Measurements from ENCODE around the gene PLXNB3. TPM values are rescaled to one million over a fixed set of nuclear protein-coding genes. Genes with fewer than 3 reads are reported as not detected.

PLXNB3 gene
- total and polyA plus RNA-seq, 2 of the 13 experiments (the other 11 are each of a cell fraction or from before 2014, with no cell fraction given) = 3.0 to 6.9 TPM

- TF ChIP-seq, protein P1, sequence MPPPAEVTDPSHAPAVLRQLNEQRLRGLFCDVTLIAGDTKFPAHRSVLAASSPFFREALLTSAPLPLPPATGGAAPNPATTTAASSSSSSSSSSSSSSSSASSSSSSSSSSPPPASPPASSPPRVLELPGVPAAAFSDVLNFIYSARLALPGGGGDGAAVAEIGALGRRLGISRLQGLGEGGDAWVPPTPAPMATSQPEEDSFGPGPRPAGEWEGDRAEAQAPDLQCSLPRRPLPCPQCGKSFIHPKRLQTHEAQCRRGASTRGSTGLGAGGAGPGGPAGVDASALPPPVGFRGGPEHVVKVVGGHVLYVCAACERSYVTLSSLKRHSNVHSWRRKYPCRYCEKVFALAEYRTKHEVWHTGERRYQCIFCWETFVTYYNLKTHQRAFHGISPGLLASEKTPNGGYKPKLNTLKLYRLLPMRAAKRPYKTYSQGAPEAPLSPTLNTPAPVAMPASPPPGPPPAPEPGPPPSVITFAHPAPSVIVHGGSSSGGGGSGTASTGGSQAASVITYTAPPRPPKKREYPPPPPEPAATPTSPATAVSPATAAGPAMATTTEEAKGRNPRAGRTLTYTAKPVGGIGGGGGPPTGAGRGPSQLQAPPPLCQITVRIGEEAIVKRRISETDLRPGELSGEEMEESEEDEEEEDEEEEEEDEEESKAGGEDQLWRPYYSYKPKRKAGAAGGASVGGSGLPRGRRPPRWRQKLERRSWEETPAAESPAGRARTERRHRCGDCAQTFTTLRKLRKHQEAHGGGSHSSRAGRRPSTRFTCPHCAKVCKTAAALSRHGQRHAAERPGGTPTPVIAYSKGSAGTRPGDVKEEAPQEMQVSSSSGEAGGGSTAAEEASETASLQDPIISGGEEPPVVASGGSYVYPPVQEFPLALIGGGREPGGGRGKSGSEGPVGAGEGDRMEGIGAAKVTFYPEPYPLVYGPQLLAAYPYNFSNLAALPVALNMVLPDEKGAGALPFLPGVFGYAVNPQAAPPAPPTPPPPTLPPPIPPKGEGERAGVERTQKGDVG (CRISPR knock-in tag; IDR thresholded peaks at IDR 0.05; ENCODE audit: borderline replicate concordance) = no peak
- TF ChIP-seq, protein P2, sequence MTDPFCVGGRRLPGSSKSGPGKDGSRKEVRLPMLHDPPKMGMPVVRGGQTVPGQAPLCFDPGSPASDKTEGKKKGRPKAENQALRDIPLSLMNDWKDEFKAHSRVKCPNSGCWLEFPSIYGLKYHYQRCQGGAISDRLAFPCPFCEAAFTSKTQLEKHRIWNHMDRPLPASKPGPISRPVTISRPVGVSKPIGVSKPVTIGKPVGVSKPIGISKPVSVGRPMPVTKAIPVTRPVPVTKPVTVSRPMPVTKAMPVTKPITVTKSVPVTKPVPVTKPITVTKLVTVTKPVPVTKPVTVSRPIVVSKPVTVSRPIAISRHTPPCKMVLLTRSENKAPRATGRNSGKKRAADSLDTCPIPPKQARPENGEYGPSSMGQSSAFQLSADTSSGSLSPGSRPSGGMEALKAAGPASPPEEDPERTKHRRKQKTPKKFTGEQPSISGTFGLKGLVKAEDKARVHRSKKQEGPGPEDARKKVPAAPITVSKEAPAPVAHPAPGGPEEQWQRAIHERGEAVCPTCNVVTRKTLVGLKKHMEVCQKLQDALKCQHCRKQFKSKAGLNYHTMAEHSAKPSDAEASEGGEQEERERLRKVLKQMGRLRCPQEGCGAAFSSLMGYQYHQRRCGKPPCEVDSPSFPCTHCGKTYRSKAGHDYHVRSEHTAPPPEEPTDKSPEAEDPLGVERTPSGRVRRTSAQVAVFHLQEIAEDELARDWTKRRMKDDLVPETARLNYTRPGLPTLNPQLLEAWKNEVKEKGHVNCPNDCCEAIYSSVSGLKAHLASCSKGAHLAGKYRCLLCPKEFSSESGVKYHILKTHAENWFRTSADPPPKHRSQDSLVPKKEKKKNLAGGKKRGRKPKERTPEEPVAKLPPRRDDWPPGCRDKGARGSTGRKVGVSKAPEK (CRISPR knock-in tag; IDR thresholded peaks at IDR 0.05; ENCODE audit: borderline replicate concordance) = no peak
- TF ChIP-seq ZNF136 (CRISPR knock-in tag; IDR thresholded peaks at IDR 0.05; ENCODE audit: low read depth) = no peak
- TF ChIP-seq ZNF605 (CRISPR knock-in tag; IDR thresholded peaks at IDR 0.05) = no peak
- peak; percentile 85 for TF ChIP-seq HDAC1 (CRISPR knock-in tag; IDR thresholded peaks at IDR 0.05)
- TF ChIP-seq PAX8 (CRISPR knock-in tag; IDR thresholded peaks at IDR 0.05; ENCODE audit: borderline replicate concordance) = no peak
- TF ChIP-seq, protein P3, sequence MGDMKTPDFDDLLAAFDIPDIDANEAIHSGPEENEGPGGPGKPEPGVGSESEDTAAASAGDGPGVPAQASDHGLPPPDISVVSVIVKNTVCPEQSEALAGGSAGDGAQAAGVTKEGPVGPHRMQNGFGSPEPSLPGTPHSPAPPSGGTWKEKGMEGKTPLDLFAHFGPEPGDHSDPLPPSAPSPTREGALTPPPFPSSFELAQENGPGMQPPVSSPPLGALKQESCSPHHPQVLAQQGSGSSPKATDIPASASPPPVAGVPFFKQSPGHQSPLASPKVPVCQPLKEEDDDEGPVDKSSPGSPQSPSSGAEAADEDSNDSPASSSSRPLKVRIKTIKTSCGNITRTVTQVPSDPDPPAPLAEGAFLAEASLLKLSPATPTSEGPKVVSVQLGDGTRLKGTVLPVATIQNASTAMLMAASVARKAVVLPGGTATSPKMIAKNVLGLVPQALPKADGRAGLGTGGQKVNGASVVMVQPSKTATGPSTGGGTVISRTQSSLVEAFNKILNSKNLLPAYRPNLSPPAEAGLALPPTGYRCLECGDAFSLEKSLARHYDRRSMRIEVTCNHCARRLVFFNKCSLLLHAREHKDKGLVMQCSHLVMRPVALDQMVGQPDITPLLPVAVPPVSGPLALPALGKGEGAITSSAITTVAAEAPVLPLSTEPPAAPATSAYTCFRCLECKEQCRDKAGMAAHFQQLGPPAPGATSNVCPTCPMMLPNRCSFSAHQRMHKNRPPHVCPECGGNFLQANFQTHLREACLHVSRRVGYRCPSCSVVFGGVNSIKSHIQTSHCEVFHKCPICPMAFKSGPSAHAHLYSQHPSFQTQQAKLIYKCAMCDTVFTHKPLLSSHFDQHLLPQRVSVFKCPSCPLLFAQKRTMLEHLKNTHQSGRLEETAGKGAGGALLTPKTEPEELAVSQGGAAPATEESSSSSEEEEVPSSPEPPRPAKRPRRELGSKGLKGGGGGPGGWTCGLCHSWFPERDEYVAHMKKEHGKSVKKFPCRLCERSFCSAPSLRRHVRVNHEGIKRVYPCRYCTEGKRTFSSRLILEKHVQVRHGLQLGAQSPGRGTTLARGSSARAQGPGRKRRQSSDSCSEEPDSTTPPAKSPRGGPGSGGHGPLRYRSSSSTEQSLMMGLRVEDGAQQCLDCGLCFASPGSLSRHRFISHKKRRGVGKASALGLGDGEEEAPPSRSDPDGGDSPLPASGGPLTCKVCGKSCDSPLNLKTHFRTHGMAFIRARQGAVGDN (CRISPR knock-in tag; IDR thresholded peaks at IDR 0.05) = peak; percentile 65
- TF ChIP-seq AGO2 (optimal IDR thresholded peaks at IDR 0.05; ENCODE audit: low read depth, low read length) = peak; percentile 40
- TF ChIP-seq, protein P4, sequence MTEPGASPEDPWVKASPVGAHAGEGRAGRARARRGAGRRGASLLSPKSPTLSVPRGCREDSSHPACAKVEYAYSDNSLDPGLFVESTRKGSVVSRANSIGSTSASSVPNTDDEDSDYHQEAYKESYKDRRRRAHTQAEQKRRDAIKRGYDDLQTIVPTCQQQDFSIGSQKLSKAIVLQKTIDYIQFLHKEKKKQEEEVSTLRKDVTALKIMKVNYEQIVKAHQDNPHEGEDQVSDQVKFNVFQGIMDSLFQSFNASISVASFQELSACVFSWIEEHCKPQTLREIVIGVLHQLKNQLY (CRISPR knock-in tag; IDR thresholded peaks at IDR 0.05) = no peak
- TF ChIP-seq GFI1 (CRISPR knock-in tag; IDR thresholded peaks at IDR 0.05; ENCODE audit: borderline replicate concordance) = no peak; the same call in 1 of the 2 replicates
- TF ChIP-seq NCOA5 (CRISPR knock-in tag; IDR thresholded peaks at IDR 0.05) = no peak
- TF ChIP-seq ZNF430 (CRISPR knock-in tag; IDR thresholded peaks at IDR 0.05) = no peak
- TF ChIP-seq, protein P5, sequence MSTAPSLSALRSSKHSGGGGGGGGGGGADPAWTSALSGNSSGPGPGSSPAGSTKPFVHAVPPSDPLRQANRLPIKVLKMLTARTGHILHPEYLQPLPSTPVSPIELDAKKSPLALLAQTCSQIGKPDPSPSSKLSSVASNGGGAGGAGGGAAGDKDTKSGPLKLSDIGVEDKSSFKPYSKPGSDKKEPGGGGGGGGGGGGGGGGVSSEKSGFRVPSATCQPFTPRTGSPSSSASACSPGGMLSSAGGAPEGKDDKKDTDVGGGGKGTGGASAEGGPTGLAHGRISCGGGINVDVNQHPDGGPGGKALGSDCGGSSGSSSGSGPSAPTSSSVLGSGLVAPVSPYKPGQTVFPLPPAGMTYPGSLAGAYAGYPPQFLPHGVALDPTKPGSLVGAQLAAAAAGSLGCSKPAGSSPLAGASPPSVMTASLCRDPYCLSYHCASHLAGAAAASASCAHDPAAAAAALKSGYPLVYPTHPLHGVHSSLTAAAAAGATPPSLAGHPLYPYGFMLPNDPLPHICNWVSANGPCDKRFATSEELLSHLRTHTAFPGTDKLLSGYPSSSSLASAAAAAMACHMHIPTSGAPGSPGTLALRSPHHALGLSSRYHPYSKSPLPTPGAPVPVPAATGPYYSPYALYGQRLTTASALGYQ (CRISPR knock-in tag; IDR thresholded peaks at IDR 0.05) = peak; percentile 58
Measured at GRCh38 chrX:153726286-153727122, 37.5 kb upstream of the PLXNB3 start (continued).

Data from HepG2 (cell line).